ENCODE measurements around the gene MYF5. TPM values are rescaled to one million over a fixed set of nuclear protein-coding genes. Genes with fewer than 3 reads are reported as not detected.
"Not testable (repeated sequence)": the region's sequence is repeated elsewhere in the genome, so short reads cannot be mapped to it uniquely, and the experiment has no call there.

The MYF5 gene
- not detected in 2 replicates for total RNA-seq (2014; rRNA removed; shearing (Covaris generic); ENCODE audit: low replicate concordance)

DNA sequence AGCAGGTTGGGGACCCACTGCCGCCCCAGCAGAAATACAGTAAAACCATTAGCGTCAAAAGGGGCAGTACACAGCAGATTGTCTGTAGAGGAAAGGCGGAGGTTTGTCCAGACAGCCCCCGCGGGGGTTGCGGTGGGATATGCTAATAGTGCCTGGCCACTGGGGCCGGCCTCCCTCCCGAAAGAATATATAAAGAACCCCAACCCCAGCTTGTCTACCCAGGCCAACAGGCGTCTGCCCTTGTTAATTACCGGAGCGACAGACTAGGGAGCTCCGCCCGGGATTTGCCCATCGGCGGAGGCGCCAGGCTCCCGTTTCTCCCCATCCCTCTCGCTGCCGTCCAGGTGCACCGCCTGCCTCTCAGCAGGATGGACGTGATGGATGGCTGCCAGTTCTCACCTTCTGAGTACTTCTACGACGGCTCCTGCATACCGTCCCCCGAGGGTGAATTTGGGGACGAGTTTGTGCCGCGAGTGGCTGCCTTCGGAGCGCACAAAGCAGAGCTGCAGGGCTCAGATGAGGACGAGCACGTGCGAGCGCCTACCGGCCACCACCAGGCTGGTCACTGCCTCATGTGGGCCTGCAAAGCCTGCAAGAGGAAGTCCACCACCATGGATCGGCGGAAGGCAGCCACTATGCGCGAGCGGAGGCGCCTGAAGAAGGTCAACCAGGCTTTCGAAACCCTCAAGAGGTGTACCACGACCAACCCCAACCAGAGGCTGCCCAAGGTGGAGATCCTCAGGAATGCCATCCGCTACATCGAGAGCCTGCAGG lies at the start of gene MYF5:
MYF5 (plus strand) TSS at position 217 of the 774 bp plus-strand sequence; CDS start at position 369, 152 bp downstream.
- in situ Hi-C loops (cut with HindIII; ENCODE audit: low pct_unique_long_range_greater_than_20kb, low sequenced_read_pairs) = no loop called here
- no peak for DNase-seq (ENCODE audit: low read depth)

DNA sequence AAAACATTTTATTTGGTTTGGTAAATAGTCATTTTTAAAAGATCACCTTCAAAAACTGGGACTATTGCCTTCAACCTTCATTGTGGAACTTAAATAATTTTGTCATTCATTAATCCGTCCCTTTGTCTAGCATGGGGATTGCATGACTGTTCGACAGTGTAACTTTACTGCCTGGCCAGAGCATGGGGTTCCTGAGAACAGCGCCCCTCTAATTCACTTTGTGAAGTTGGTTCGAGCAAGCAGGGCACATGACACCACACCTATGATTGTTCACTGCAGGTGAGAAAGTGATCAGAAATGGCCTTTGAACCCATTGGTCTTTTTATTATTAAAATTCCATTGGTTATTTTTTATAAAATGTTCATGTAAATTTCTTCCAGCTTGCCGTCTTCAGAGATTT lies 46.5 kb upstream of the MYF5 start:
- in situ Hi-C loops (cut with HindIII; ENCODE audit: low pct_unique_long_range_greater_than_20kb, low sequenced_read_pairs) = no loop called here
- no peak for DNase-seq (ENCODE audit: low read depth)

DNA sequence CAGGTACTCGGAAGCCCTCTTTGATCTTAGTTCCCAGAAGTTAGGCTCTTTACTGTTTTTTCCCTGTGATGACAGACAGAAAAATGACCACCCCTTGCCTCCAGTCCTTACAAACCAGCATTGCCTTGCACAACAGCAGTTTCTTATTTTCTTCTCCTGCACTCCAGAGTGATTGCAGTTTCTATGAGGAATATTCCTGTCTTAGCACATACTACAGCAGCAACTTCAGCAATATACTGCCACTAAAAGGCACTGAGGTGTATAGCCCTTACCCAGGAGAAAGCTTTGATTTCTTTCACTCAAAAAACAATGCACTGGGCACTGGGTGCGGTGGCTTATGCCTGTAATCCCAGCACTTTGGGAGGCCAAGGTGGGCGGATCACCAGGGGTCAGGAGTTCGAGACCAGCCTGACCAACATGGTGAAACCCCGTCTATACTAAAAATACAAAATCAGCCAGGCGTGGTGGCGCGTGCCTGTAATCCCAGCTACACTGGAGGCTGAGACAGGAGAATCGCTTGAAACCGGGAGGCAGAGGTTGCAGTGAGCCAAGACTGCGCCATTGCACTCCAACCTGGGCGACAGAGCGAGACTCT lies 40.6 kb upstream of the MYF5 start:
- in situ Hi-C loops (cut with HindIII; ENCODE audit: low pct_unique_long_range_greater_than_20kb, low sequenced_read_pairs); DNase-seq (ENCODE audit: low read depth): not testable (repeated sequence)

DNA sequence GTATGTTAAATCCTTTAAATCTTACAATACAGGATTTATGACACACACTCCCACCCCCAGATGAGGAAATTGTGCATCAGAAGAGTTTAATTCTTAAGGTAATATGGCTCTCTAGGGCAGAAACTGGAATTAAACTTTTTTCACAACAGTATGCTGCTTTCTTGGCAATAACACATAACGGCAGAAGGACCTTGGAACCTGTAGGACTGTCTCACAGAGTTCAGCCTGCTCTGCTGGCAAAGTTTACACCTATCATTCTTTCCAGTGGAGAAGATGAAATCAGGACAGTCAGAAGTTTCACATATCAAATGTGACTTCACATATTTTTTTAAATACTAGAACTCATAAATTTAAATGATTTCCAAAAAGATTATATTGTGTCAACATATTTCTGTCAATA lies 39.9 kb upstream of the MYF5 start:
- in situ Hi-C loops (cut with HindIII; ENCODE audit: low pct_unique_long_range_greater_than_20kb, low sequenced_read_pairs) = no loop called here
- no peak for DNase-seq (ENCODE audit: low read depth)

DNA sequence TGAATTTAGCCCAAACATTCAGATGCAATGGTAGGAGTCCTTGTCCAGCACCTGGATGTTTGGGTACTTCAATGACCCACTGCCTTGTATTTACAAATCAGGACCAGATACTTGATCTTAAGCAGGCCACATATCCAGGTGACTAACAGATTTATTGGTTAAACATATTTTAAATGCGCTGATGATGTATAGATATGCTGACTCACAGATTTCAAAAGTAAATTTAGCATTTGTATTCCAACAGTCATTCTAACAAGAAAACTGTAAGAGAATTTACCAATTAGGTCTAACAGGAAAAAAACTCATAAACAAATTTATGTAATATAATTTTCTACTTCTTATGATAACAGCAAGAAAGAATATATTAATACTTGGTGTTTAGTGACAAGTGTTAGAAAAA lies 38.7 kb upstream of the MYF5 start:
- DNase-seq (ENCODE audit: low read depth) = no peak
- in situ Hi-C loops (cut with HindIII; ENCODE audit: low pct_unique_long_range_greater_than_20kb, low sequenced_read_pairs) = no loop called here

DNA sequence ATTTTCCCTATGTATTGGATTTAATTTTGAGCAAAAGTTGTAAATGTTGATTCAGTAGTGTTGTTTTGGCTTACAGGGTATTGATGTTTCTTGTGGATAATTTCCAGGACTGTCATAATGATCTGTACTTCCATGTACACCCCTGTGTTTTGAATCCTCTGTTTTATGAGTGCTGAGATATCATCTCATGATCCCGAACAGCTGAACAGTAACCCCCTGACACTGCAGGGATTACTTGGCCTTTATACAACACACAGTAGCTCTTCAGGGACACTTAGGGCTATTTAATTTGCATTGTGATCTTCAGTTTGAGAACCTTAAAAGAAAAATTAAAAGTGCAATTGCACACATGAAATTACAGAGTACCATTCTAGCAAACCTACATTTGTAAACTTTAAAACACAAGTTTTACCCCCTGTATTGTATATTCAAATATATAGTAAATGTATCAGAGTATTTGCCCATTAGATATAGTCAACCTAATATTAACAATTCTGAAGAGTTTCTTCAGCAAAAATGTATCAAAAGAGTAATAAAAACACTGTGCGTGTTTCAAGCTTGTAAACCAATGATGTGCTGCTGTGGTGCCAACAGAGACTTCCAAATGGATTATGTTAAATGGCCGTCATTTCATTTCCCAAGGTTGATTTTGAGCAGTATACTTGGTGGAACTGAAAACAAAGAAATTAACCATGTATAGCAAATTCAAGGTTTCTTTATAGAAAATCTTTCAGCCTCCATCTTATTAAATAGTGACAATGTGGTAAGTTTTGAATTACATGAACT lies 37.2 kb upstream of the MYF5 start:
- DNase-seq (ENCODE audit: low read depth) = no peak

DNA sequence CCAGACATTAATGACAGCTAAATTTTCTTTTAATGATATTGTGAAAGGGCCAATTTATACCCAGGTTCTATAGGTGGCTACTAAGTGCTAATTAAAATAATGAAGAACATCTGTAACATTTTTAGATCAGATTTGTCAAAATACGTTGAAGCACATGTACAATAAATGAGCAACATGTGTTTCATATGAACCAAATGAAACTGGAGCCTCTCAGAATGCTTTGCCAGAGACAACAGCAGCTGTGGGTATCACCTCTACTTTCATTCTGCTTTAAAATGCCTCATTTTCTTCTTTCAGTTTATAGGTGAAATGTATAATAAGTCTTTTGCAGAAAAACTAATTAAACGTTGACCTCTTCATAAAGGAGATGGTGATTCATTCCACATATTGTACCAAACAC lies 35.4 kb upstream of the MYF5 start:
- DNase-seq (ENCODE audit: low read depth) = no peak

More for the DNA sequence above, 37.2 kb upstream of the MYF5 start:
- in situ Hi-C loops (cut with HindIII; ENCODE audit: low pct_unique_long_range_greater_than_20kb, low sequenced_read_pairs) = no loop called here

DNA sequence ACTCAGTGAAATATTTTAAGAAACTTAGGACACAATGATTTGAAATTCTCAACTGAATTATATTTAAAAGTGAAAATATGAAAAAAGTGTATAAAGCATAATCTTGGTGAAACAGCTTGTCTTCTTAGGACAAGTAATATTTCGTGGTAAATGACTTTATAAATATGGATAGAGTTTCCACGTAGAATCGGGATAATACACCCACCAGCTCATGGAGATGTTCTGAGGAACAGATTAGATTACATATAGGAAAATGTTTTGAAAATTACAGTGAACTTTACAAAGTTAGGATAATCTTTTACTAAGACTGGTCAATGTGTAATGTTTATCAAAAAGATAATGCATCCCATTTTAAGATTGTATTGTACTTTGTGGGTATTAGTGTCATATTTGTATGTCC lies 34.9 kb upstream of the MYF5 start:
- in situ Hi-C loops (cut with HindIII; ENCODE audit: low pct_unique_long_range_greater_than_20kb, low sequenced_read_pairs) = no loop called here

More for the DNA sequence above, 35.4 kb upstream of the MYF5 start:
- in situ Hi-C loops (cut with HindIII; ENCODE audit: low pct_unique_long_range_greater_than_20kb, low sequenced_read_pairs) = no loop called here

DNA sequence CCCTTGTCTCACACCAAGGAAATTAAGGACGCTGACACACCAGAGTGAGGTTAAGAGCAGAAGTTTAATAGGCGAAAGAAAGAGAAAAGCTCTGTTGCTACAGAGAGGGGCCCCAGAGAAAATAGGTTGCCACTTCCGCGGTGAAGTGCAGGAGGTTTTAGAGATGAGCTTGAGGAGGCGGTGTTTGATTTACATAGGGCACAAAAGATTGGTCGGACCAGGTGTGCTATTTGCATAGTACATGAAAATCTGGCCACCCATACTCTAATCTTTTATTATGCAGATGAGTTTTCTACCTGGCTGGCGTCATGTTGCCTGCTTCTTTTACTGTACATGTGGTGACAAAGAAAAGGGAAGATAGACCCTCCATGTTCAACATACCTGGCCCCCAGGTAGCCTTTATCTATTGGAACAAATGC lies 32.6 kb upstream of the MYF5 start:
- in situ Hi-C loops (cut with HindIII; ENCODE audit: low pct_unique_long_range_greater_than_20kb, low sequenced_read_pairs) = no loop called here
- DNase-seq (ENCODE audit: low read depth) = no peak

More for the DNA sequence above, 34.9 kb upstream of the MYF5 start:
- DNase-seq (ENCODE audit: low read depth) = no peak

DNA sequence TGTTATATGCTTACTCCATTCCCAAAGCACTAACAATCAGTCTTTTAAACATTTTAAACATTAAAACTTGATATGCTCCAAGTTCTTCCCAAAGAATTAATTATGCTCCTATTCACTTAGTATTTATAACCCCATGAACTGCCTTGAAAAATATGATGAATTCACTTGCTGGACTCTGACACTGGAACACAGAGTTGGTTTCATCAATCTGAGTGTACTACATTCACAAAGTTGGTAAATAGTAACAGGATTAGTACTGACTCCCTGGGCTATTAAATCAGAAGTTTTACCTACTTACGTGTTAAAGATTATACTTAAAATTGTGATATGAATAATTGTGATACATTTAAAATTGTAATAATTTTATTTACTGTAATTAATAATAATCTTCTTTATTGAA lies 26.6 kb upstream of the MYF5 start:
- DNase-seq (ENCODE audit: low read depth) = no peak
- in situ Hi-C loops (cut with HindIII; ENCODE audit: low pct_unique_long_range_greater_than_20kb, low sequenced_read_pairs) = no loop called here

DNA sequence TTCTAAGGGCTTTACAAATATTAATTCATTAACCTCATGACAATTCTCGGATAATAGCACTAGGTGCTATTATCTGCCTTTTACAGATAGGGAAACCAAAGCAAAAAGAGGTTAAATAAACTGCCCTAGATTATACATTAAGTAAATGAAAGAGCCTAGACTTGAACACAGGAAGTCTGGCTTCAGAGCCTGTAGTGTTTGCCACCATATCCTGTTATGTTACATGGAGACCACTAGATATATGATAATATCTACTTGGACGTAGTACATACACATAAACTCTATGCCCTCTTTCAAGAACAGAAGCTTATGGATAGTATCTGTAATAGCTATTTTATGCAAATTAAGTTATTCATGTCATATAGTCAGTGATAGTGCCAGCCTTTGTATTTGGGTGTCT lies 26.2 kb upstream of the MYF5 start:
- in situ Hi-C loops (cut with HindIII; ENCODE audit: low pct_unique_long_range_greater_than_20kb, low sequenced_read_pairs) = no loop called here
- no peak for DNase-seq (ENCODE audit: low read depth)

DNA sequence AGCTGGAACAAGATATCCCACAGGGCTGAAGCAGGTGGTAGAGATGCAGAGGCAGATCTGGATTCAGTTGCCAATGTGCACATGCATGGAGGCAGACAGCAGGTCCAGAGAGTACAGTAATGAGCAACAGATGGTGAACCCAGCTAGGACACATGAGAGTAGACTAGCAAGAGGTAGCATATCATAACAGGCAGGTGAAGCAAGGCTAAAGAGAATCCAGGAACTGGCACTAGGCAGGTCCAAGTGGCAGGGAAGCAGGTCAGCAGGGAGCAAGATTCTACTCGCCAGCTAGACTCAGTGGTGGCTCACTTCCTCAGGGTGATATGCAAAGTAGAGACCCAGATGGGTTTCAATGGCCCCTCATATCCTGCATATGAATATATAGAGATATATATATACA lies 24.6 kb upstream of the MYF5 start:
- no peak for DNase-seq (ENCODE audit: low read depth)
- in situ Hi-C loops (cut with HindIII; ENCODE audit: low pct_unique_long_range_greater_than_20kb, low sequenced_read_pairs) = no loop called here

DNA sequence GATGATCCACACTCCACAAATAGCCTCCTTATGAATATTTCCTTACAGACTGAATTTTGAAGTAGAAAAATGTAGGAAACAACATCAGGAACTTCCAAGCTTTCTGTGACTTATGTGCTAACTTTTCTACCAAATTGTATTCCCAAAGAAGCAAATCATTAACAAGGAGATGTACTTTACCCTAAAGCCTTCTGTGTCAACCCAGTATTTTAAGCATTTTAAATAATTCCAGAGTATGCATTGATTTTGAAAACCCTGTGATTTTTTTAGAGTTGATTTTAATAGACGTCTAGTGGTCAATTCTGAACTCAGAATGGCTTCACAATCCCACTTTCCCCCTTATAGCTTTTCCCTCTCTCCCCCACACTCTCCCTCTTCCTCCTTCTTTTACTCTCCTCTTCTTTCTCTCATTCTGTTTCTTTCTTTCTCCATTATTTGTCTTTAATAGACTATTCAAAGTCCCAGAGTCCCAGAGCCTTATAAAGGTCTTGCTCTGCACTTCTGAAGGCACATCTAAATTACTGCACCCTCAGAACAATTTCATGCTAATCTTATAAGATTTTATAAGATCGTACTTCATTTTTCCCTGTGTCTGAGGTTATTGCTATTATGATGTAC lies 19.3 kb upstream of the MYF5 start:
- no peak for DNase-seq (ENCODE audit: low read depth)
- in situ Hi-C loops (cut with HindIII; ENCODE audit: low pct_unique_long_range_greater_than_20kb, low sequenced_read_pairs) = no loop called here

DNA sequence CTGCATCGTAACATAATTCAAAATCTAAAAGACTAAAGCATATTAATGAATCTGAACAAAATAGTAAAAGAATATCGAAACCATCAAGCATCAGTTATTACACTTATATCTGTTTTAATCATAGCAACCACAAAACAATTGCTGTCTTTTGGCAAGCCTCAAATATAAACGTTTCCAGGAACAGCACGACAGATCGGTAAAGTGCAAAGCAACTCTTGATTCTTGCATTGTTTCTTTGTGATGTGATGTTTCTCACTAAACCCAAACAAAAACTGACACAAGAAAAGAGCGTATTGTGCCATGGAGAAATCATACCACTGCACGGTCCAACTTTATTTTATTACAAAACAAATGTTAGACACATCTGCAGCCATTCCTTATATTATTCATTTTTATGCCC lies 18.5 kb upstream of the MYF5 start:
- in situ Hi-C loops (cut with HindIII; ENCODE audit: low pct_unique_long_range_greater_than_20kb, low sequenced_read_pairs) = no loop called here
- DNase-seq (ENCODE audit: low read depth) = no peak

DNA sequence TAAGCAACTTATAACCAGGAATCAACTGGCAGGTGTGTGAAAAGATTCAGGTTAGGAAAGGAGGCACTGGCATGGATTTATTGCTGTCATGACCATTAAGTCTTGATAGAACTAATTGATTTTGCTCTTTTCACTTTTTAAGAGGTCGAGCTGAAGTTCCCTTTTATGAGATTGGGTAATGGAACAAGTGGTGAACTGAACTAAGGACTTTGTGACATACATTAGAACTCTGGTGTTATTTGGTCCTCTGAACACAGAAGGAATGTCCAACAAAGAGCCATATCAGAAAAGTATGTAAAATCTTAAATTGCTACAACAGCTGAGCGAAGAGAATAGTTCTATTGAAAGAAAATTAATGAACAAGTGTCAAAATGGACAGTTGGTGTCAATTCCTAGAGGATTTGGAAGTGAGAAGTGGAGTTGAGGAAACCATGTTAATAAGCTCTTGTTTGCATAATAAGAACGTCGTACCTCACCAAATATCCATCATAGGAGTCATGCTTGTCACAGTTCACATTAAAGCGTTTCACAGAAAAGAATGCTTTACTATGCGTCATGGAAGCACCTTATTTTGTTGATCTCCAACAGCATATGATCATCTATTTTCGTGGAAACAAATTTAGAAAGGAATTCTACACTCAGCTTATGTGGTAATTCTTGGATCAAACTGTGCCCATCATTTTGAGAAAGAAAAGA lies 17.7 kb upstream of the MYF5 start:
- in situ Hi-C loops (cut with HindIII; ENCODE audit: low pct_unique_long_range_greater_than_20kb, low sequenced_read_pairs) = no loop called here

DNA sequence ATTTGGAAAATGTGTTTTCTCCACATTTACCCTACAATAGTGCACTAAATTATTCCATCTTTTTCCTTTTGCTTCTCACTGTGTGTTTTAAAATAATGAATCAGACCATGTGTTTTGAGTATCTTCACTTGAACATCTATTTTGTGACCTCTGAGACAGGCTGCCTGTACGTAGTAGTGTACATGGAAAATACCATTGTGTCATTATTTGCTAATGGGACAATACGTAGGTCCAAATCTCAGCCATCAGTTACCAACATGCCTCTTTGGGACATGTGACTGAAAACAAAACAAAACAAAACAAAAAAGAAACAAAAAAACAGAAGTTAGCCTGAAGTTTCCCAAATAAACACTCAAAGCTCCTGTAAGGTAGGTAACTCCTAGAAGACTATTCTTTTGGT lies 16.4 kb upstream of the MYF5 start:
- in situ Hi-C loops (cut with HindIII; ENCODE audit: low pct_unique_long_range_greater_than_20kb, low sequenced_read_pairs) = no loop called here
- DNase-seq (ENCODE audit: low read depth) = no peak

More for the DNA sequence above, 17.7 kb upstream of the MYF5 start:
- no peak for DNase-seq (ENCODE audit: low read depth)

DNA sequence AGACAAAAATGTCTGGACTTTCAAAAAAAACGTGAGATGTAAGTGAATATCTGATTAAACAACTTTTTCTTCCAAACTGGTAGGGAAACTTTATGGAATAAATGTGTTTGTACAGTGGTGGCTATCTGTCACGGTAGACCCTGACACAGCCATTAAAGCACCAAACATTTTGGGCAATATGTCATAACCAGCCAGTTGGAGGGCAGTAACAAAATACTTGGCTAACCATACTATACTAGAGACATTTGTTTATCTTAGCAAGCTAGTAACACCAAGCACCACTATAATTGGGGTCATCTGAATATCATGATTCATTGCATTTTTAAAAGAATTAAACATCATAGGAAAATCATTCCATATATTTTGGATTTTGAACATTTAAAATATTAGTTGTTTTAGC lies 15.3 kb upstream of the MYF5 start:
- DNase-seq (ENCODE audit: low read depth) = no peak
- in situ Hi-C loops (cut with HindIII; ENCODE audit: low pct_unique_long_range_greater_than_20kb, low sequenced_read_pairs) = no loop called here
